MM.1S (cell line): Measurements from ENCODE around the gene CNTNAP2.

Experiments
- DNase-seq: peaks from one replicate; pipeline ENCODE4 v3.0.0-alpha.2; 2015
- H2AFZ ChIP-seq: fragments of 300-600 bp; sonication (generic); 2 replicates; pipeline ENCODE4 v1.6.0; 2016; ENCODE audit warnings: antibody characterized with exemption, low read length
- H3F3A ChIP-seq: fragments of 300-600 bp; sonication (generic); 2 replicates; pipeline ENCODE4 v1.6.1; 2016; ENCODE audit warnings: mild to moderate bottlenecking, antibody characterized with exemption, low read length, moderate library complexity, mixed read lengths; ENCODE audit not compliant: insufficient read depth
- H3K27ac ChIP-seq: fragments of 300-600 bp; sonication (generic); 2 replicates; pipeline ENCODE4 v1.5.1; 2016; ENCODE audit warnings: mild to moderate bottlenecking, low read length
- H3K27me3 ChIP-seq: fragments of 300-600 bp; sonication (generic); replicated peaks from 2 replicates; pipeline ENCODE4 v1.6.0; 2016; ENCODE audit warnings: low read length; ENCODE audit not compliant: insufficient read depth
- H3K36me3 ChIP-seq: fragments of 300-600 bp; sonication (generic); replicated peaks from 2 replicates; pipeline ENCODE4 v1.6.1; 2016; ENCODE audit warnings: mild to moderate bottlenecking, low read length, mixed read lengths; ENCODE audit not compliant: insufficient read depth
- H3K4me1 ChIP-seq: fragments of 300-600 bp; sonication (generic); 2 replicates; pipeline ENCODE4 v1.6.1; 2016; ENCODE audit warnings: low read length, mixed read lengths
- H3K4me2 ChIP-seq: fragments of 300-600 bp; sonication (generic); 2 replicates; pipeline ENCODE4 v1.6.0; 2016; ENCODE audit warnings: low read depth, low read length
- H3K4me3 ChIP-seq: fragments of 300-600 bp; sonication (generic); 2 replicates; pipeline ENCODE4 v1.5.1; 2016; ENCODE audit warnings: low read length, mixed read lengths
- H3K79me2 ChIP-seq: fragments of 300-600 bp; sonication (generic); 2 replicates; pipeline ENCODE4 v1.6.1; 2016; ENCODE audit warnings: mixed run types, low read length, mixed read lengths
- H3K9ac ChIP-seq: fragments of 300-600 bp; sonication (generic); 2 replicates; pipeline ENCODE4 v1.6.1; 2016; ENCODE audit warnings: low read length, mixed read lengths
- H3K9me2 ChIP-seq: fragments of 300-600 bp; sonication (generic); replicated peaks from 2 replicates; pipeline ENCODE4 v1.6.1; 2016; ENCODE audit warnings: mild to moderate bottlenecking, low read length, mixed read lengths; ENCODE audit not compliant: insufficient read depth
- H3K9me3 ChIP-seq: fragments of 300-600 bp; sonication (generic); replicated peaks from 2 replicates; pipeline ENCODE4 v1.6.1; 2016; ENCODE audit warnings: mild to moderate bottlenecking, low read length, mixed read lengths; ENCODE audit not compliant: insufficient read depth
- H4K20me1 ChIP-seq: fragments of 300-600 bp; sonication (generic); 2 replicates; pipeline ENCODE4 v1.6.1; 2016; ENCODE audit warnings: mild to moderate bottlenecking, low read length, moderate library complexity, mixed read lengths; ENCODE audit not compliant: insufficient read depth
- CTCF ChIP-seq: fragments of 300-600 bp; sonication (generic); IDR thresholded peaks from 2 replicates; pipeline ENCODE4 v1.5.1; 2016; ENCODE audit warnings: antibody characterized with exemption, low read length, mixed read lengths
- EZH2 ChIP-seq: fragments of 300-600 bp; sonication (generic); optimal IDR thresholded peaks from 2 replicates; pipeline ENCODE3; 2017; ENCODE audit warnings: low read depth, mild to moderate bottlenecking, antibody characterized with exemption, low read length, mixed read lengths
- EZH2phosphoT487 ChIP-seq: fragments of 300-600 bp; sonication (generic); IDR thresholded peaks from 2 replicates; pipeline ENCODE4 v1.6.1; 2018; ENCODE audit warnings: antibody characterized with exemption, low read length

The CNTNAP2 gene

GRCh38 chr7:146878901-146879300 is 762.3 kb downstream of the CNTNAP2 start:
- Histone ChIP-seq H3K27ac (no peak overlapping the region), H3K4me3 (no peak overlapping the region), H3K9me2 (no peaks in the 10 kb centered on the region), H3F3A (no peaks in the 10 kb centered on the region), H3K36me3 (no peaks in the 10 kb centered on the region), H3K4me2 (no peak overlapping the region), H3K27me3 (no peaks in the 10 kb centered on the region), H3K79me2 (no peaks in the 10 kb centered on the region), H4K20me1 (no peaks in the 10 kb centered on the region), H3K9ac (no peak overlapping the region), H3K4me1 (no peaks in the 10 kb centered on the region), H3K9me3 (no peaks in the 10 kb centered on the region), H2AFZ (no peak overlapping the region)
- no peak for DNase-seq
- TF ChIP-seq EZH2: no peak
- no peak for TF ChIP-seq CTCF
- TF ChIP-seq EZH2phosphoT487: no peak

GRCh38 chr7:146885231-146885630 is 768.6 kb downstream of the CNTNAP2 start:
- H4K20me1 ChIP-seq: no peaks in the 10 kb centered on the region
- no peaks in the 10 kb centered on the region for H3K9me3 ChIP-seq
- no peak overlapping the region for H3K27ac ChIP-seq
- no peaks in the 10 kb centered on the region for H3K79me2 ChIP-seq
- H3K4me1 ChIP-seq: no peaks in the 10 kb centered on the region
- DNase-seq: no peak
- no peaks in the 10 kb centered on the region for H3F3A ChIP-seq
- H3K27me3 ChIP-seq: no peaks in the 10 kb centered on the region
- TF ChIP-seq EZH2: no peak
- no peak for TF ChIP-seq CTCF
- no peak for TF ChIP-seq EZH2phosphoT487
- H3K9me2 ChIP-seq: no peaks in the 10 kb centered on the region
- H3K4me2 ChIP-seq: no peak overlapping the region
- H2AFZ ChIP-seq: no peak overlapping the region
- no peaks in the 10 kb centered on the region for H3K36me3 ChIP-seq
- no peak overlapping the region for H3K4me3 ChIP-seq
- no peak overlapping the region for H3K9ac ChIP-seq

GRCh38 chr7:146889806-146890555 is 773.4 kb downstream of the CNTNAP2 start:
- no peak overlapping the region for H2AFZ ChIP-seq
- H3K4me2 ChIP-seq: no peak overlapping the region
- no peak overlapping the region for H3K9ac ChIP-seq
- H3K79me2 ChIP-seq: no peaks in the 10 kb centered on the region
- no peaks in the 10 kb centered on the region for H3F3A ChIP-seq
- H3K4me1 ChIP-seq: no peaks in the 10 kb centered on the region
- no peaks in the 10 kb centered on the region for H3K36me3 ChIP-seq
- H3K9me2 ChIP-seq: no peaks in the 10 kb centered on the region
- TF ChIP-seq EZH2phosphoT487: no peak
- TF ChIP-seq CTCF: no peak
- TF ChIP-seq EZH2: no peak
- H4K20me1 ChIP-seq: no peaks in the 10 kb centered on the region
- no peaks in the 10 kb centered on the region for H3K27me3 ChIP-seq
- H3K9me3 ChIP-seq: no peaks in the 10 kb centered on the region
- no peak for DNase-seq
- H3K27ac ChIP-seq: no peak overlapping the region
- H3K4me3 ChIP-seq: no peak overlapping the region
